ENCODE data around the gene TTYH2. TPM values are rescaled to one million over a fixed set of nuclear protein-coding genes. Genes with fewer than 3 reads are reported as not detected.

TTYH2 gene
- polyA plus RNA-seq, 1 of the 3 experiments (the other 2 are of a cell fraction), result 16.1 TPM

DNA sequence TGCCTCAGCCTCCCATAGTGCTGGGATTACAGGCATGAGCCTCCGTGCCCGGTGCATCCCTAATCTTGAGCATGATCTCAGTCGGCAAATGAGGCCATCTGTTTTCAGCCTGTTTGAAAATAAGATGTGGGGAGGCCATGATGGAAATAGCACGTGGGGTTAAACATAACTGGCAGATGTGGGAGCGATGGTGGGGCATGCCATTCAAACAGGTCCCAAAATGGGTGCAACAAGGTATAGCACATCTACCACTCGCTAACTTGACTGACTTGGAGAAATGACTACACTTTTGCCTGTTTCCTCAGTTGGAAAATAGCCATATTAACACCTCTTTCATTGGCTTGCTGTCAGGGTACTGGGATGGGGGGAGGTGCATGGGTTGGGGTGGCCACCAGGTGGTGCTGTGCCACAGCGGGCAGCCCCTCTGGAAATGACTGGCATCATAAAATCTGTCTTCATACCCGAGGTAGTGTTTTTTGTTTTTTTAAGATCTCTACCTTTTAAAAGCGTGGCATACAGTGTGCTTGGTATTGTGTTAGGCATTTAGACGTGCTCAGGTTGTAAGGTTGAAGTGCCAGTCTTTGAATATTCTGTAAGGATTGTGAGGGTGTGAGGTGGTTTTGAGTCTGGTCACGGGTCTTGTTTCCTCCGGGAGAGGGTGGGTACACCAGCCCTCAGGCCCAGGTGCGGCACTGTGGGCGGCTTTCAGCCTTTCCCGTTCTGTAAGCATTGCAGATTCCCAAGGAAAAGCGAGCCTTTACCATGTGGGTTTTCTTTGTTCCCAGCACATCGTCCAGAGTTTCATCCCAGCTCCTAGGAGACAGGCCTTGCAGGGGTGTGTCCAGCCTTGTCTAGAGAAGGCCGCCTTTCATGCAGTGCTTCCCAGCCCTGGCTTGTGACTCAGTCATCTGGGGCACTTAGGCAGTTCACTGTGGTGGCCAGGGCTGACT is 2.9 kb upstream of the TTYH2 start (continued):
- TF ChIP-seq, protein P1, sequence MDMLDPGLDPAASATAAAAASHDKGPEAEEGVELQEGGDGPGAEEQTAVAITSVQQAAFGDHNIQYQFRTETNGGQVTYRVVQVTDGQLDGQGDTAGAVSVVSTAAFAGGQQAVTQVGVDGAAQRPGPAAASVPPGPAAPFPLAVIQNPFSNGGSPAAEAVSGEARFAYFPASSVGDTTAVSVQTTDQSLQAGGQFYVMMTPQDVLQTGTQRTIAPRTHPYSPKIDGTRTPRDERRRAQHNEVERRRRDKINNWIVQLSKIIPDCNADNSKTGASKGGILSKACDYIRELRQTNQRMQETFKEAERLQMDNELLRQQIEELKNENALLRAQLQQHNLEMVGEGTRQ (IDR thresholded peaks at IDR 0.05; ENCODE audit: borderline replicate concordance, low read depth, low read length), result no peak
- TF ChIP-seq, protein P2, sequence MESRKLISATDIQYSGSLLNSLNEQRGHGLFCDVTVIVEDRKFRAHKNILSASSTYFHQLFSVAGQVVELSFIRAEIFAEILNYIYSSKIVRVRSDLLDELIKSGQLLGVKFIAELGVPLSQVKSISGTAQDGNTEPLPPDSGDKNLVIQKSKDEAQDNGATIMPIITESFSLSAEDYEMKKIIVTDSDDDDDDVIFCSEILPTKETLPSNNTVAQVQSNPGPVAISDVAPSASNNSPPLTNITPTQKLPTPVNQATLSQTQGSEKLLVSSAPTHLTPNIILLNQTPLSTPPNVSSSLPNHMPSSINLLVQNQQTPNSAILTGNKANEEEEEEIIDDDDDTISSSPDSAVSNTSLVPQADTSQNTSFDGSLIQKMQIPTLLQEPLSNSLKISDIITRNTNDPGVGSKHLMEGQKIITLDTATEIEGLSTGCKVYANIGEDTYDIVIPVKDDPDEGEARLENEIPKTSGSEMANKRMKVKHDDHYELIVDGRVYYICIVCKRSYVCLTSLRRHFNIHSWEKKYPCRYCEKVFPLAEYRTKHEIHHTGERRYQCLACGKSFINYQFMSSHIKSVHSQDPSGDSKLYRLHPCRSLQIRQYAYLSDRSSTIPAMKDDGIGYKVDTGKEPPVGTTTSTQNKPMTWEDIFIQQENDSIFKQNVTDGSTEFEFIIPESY (IDR thresholded peaks at IDR 0.05; ENCODE audit: borderline replicate concordance, low read depth), result no peak
- TF ChIP-seq CHD2 (IDR thresholded peaks at IDR 0.05; ENCODE audit: low read length, partially characterized antibody) (no peak), NRF1 (IDR thresholded peaks at IDR 0.05; ENCODE audit: low read depth, low read length) (no peak), GATA2 (CRISPR knock-in tag; IDR thresholded peaks at IDR 0.05) (peak; percentile 100), SIN3A (IDR thresholded peaks at IDR 0.05; ENCODE audit: borderline replicate concordance, low read depth, low read length) (peak; percentile 97), ELF1 (IDR thresholded peaks at IDR 0.05) (no peak), NFIC (IDR thresholded peaks at IDR 0.05; ENCODE audit: borderline replicate concordance) (peak; percentile 6; the same call in 1 of the 2 replicates), RCOR1 (IDR thresholded peaks at IDR 0.05; ENCODE audit: low read length) (no peak), FOXM1 (IDR thresholded peaks at IDR 0.05; ENCODE audit: low read depth) (no peak), TCF12 (IDR thresholded peaks at IDR 0.05) (no peak; the same call in 1 of the 2 replicates), MEF2A (IDR thresholded peaks at IDR 0.05; ENCODE audit: borderline replicate concordance, low read depth) (no peak), RAD21 (IDR thresholded peaks at IDR 0.05; ENCODE audit: low read length) (peak; percentile 81), SMC3 (IDR thresholded peaks at IDR 0.05; ENCODE audit: low read depth, low read length) (peak; percentile 52), FOXJ3 (CRISPR knock-in tag; IDR thresholded peaks at IDR 0.05) (peak; percentile 37; the same call in 1 of the 2 replicates)
- TF ChIP-seq, protein P3, sequence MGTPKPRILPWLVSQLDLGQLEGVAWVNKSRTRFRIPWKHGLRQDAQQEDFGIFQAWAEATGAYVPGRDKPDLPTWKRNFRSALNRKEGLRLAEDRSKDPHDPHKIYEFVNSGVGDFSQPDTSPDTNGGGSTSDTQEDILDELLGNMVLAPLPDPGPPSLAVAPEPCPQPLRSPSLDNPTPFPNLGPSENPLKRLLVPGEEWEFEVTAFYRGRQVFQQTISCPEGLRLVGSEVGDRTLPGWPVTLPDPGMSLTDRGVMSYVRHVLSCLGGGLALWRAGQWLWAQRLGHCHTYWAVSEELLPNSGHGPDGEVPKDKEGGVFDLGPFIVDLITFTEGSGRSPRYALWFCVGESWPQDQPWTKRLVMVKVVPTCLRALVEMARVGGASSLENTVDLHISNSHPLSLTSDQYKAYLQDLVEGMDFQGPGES (IDR thresholded peaks at IDR 0.05; ENCODE audit: low read depth, low read length), result no peak
- TF ChIP-seq, protein P4, sequence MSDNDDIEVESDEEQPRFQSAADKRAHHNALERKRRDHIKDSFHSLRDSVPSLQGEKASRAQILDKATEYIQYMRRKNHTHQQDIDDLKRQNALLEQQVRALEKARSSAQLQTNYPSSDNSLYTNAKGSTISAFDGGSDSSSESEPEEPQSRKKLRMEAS (IDR thresholded peaks at IDR 0.05; ENCODE audit: low read depth), result peak; percentile 59

Data from SK-N-SH (cell line).